Gastroesophageal sphincter (tissue), 4 donors: ENCODE results near the gene CDCA5. TPM values are rescaled to one million over a fixed set of nuclear protein-coding genes. Genes with fewer than 3 reads are reported as not detected.

Experiments
- ATAC-seq: fragments of 150-250 bp; one replicate; pipeline ENCODE4 v1.9.1; 2016; ENCODE audit warnings: mild to moderate bottlenecking, moderate library complexity
- H3K27ac ChIP-seq, 4 donors: fragments of 200-600 bp; sonication (generic) in 3 of 4; 1 replicate in 3 of 4; 2 replicates in 1 of 4; pipeline ENCODE4 v1.5.1; 2016 to 2019
- H3K27me3 ChIP-seq: fragments of 200-600 bp; sonication (generic); one replicate; pipeline ENCODE4 v1.5.1; 2019
- H3K36me3 ChIP-seq, 2 donors: fragments of 200-600 bp; sonication (generic); one replicate each; pipeline ENCODE4 v1.5.1; 2019; ENCODE audit warnings: control low read depth in 1 of 2
- H3K4me1 ChIP-seq, 3 donors: fragments of 200-600 bp; sonication (generic); 1 replicate in 2 of 3; 2 replicates in 1 of 3; pipeline ENCODE4 v1.5.1; 2016 to 2019; ENCODE audit warnings: control low read depth in 2 of 3
- H3K4me3 ChIP-seq, 2 donors: fragments of 200-600 bp; sonication (generic); one replicate each; pipeline ENCODE4 v1.5.1; 2019; ENCODE audit warnings: mild to moderate bottlenecking in 1 of 2, moderate library complexity in 1 of 2
- H3K9me3 ChIP-seq, 3 donors: fragments of 200-600 bp; sonication (generic); one replicate each; pipeline ENCODE4 v1.5.1; 2017 to 2019; ENCODE audit warnings: control low read depth in 2 of 3
- CTCF ChIP-seq, 4 experiments: fragments of 200-600 bp in 2 of 4; fragments of 450-650 bp in 2 of 4; sonication (generic) in 1 of 4; IDR thresholded peaks; one replicate each; pipeline ENCODE4 v1.5.1; 2017 to 2019; ENCODE audit warnings: antibody characterized with exemption in 4 of 4, mild to moderate bottlenecking in 2 of 4, moderate library complexity in 2 of 4
- EP300 ChIP-seq: sonication (generic); formaldehyde crosslinking; IDR thresholded peaks from one replicate; pipeline ENCODE4 v1.6.1; 2017; ENCODE audit warnings: antibody characterized with exemption, mild to moderate bottlenecking
- POLR2A ChIP-seq, 2 donors: fragments of 450-650 bp; IDR thresholded peaks; one replicate each; pipeline ENCODE4 v1.6.1; 2017; ENCODE audit warnings: antibody characterized with exemption in 2 of 2, mild to moderate bottlenecking in 2 of 2, moderate library complexity in 1 of 2
- POLR2AphosphoS5 ChIP-seq: sonication (generic); formaldehyde crosslinking; IDR thresholded peaks from one replicate; pipeline ENCODE4 v1.6.1; 2017; ENCODE audit warnings: antibody characterized with exemption
- WGBS, 2 donors: methylation state at CpG; one replicate each; pipeline ENCODE4 v1.1.5; 2018; ENCODE audit warnings: low coverage in 1 of 2; 5-methylcytosine and 5-hydroxymethylcytosine counted together
- total RNA-seq, 4 donors: library from RNA; depleted of rRNA; stranded (reverse); fragments of >200 nt; gene quantifications; one replicate each; pipeline ENCODE4 v1.1.0, GENCODE V29; 2016

CDCA5 gene
- total RNA-seq, 4 donors from 2014 or later, result 0.78 to 1.7 (median 0.99) TPM

GRCh38 chr11:65058419-65059054, 25.3 kb downstream of the CDCA5 start, which contains the start of gene NAALADL1:
Gene NAALADL1 (minus strand): TSS chr11:65058553. CDS start chr11:65058521, 32 bp downstream.
- no peaks in the 10 kb centered on the region for H3K4me1 ChIP-seq
- no peaks in the 10 kb centered on the region for H3K9me3 ChIP-seq
- peaks cover 3% of the 10 kb centered on the region for H3K27me3 ChIP-seq
- no peak within 1 kb of the TSS for H3K27ac ChIP-seq
- H3K4me3 ChIP-seq, result no peak within 1 kb of the TSS
- WGBS, 2 donors, result 98% methylated on average over 4 of the region's 8 CpGs; no CpG with 5 or more reads in 1 of the 2 donors
- H3K36me3 ChIP-seq, result no peaks in the 10 kb centered on the region
- no peak for TF ChIP-seq POLR2A (IDR thresholded peaks at IDR 0.05)
- TF ChIP-seq CTCF (IDR thresholded peaks at IDR 0.05), result no peak
- no peak for TF ChIP-seq EP300
- no peak for TF ChIP-seq POLR2AphosphoS5
- ATAC-seq, result no peak

- WGBS, 2 donors, result no CpG with 5 or more reads among the region's 13 CpGs
- no peaks in the 10 kb centered on the region for H3K9me3 ChIP-seq
- ATAC-seq, result no peak
- no peak overlapping the region for H3K4me3 ChIP-seq
- no peaks in the 10 kb centered on the region for H3K4me1 ChIP-seq
- H3K27ac ChIP-seq, result no peak overlapping the region
- H3K27me3 ChIP-seq, result peaks cover 8% of the 10 kb centered on the region
- no peak for TF ChIP-seq CTCF (IDR thresholded peaks at IDR 0.05)
- no peak for TF ChIP-seq POLR2AphosphoS5
- no peak for TF ChIP-seq POLR2A (IDR thresholded peaks at IDR 0.05)
- TF ChIP-seq EP300, result no peak
- H3K36me3 ChIP-seq, result no peaks in the 10 kb centered on the region
These were observed 25.8 kb downstream of the CDCA5 start for GRCh38 chr11:65058012-65058411.

GRCh38 chr11:65057526-65057925, 26.3 kb downstream of the CDCA5 start:
- 80 to 86% methylated on average over 2 to 4 of the region's 7 CpGs for WGBS, 2 donors
- H3K36me3 ChIP-seq, result no peaks in the 10 kb centered on the region
- no peaks in the 10 kb centered on the region for H3K9me3 ChIP-seq
- no peak for TF ChIP-seq CTCF (IDR thresholded peaks at IDR 0.05)
- TF ChIP-seq POLR2A (IDR thresholded peaks at IDR 0.05), result no peak
- TF ChIP-seq POLR2AphosphoS5, result no peak
- no peak for TF ChIP-seq EP300
- no peaks in the 10 kb centered on the region for H3K4me1 ChIP-seq
- peaks cover 13% of the 10 kb centered on the region for H3K27me3 ChIP-seq
- no peak for ATAC-seq
- no peak overlapping the region for H3K27ac ChIP-seq
- H3K4me3 ChIP-seq, result no peak overlapping the region

GRCh38 chr11:65056999-65057398, 26.8 kb downstream of the CDCA5 start:
- no peak overlapping the region for H3K4me3 ChIP-seq
- no peak overlapping the region for H3K27ac ChIP-seq
- H3K9me3 ChIP-seq, result no peaks in the 10 kb centered on the region
- 75 to 83% methylated on average over 2 to 4 of the region's 6 CpGs for WGBS, 2 donors
- no peaks in the 10 kb centered on the region for H3K4me1 ChIP-seq
- H3K27me3 ChIP-seq, result peaks cover 15% of the 10 kb centered on the region
- no peaks in the 10 kb centered on the region for H3K36me3 ChIP-seq
- TF ChIP-seq EP300, result no peak
- TF ChIP-seq POLR2AphosphoS5, result no peak
- no peak for TF ChIP-seq CTCF (IDR thresholded peaks at IDR 0.05)
- no peak for TF ChIP-seq POLR2A (IDR thresholded peaks at IDR 0.05)
- ATAC-seq, result no peak

- no peaks in the 10 kb centered on the region for H3K9me3 ChIP-seq
- H3K36me3 ChIP-seq, result no peaks in the 10 kb centered on the region
- H3K27ac ChIP-seq, result no peak overlapping the region
- 56 to 75% methylated on average over 1 of the region's 1 CpG for WGBS, 2 donors
- ATAC-seq, result no peak
- H3K4me1 ChIP-seq, result no peaks in the 10 kb centered on the region
- H3K4me3 ChIP-seq, result no peak overlapping the region
- peaks cover 15% of the 10 kb centered on the region for H3K27me3 ChIP-seq
- TF ChIP-seq POLR2AphosphoS5 (no peak), POLR2A (IDR thresholded peaks at IDR 0.05) (no peak), CTCF (IDR thresholded peaks at IDR 0.05) (no peak), EP300 (no peak)
These were observed 28.3 kb downstream of the CDCA5 start for GRCh38 chr11:65055538-65055937.
